Measurements from ENCODE around the gene PPP1R15A.
"Not testable (repeated sequence)": the region's sequence is repeated elsewhere in the genome, so short reads cannot be mapped to it uniquely, and the experiment has no call there.

The PPP1R15A gene

GRCh38 chr19:48859711-48860572 lies 12.3 kb upstream of the PPP1R15A start:
- DNase-seq (ENCODE audit: low read depth) = no peak

- no peak for DNase-seq (ENCODE audit: low read depth)
Measured at GRCh38 chr19:48861313-48861712, 10.9 kb upstream of the PPP1R15A start.

GRCh38 chr19:48862827-48863226 lies 9.4 kb upstream of the PPP1R15A start:
- DNase-seq (ENCODE audit: low read depth) = no peak

- no peak for DNase-seq (ENCODE audit: low read depth)
Measured at GRCh38 chr19:48866692-48867091, 5.5 kb upstream of the PPP1R15A start.

- no peak for DNase-seq (ENCODE audit: low read depth)
Measured at GRCh38 chr19:48867123-48867745, 5.0 kb upstream of the PPP1R15A start.

GRCh38 chr19:48867746-48868113 lies 4.5 kb upstream of the PPP1R15A start:
- no peak for DNase-seq (ENCODE audit: low read depth)

GRCh38 chr19:48868114-48868886 lies 3.9 kb upstream of the PPP1R15A start, which contains the start of gene PLEKHA4:
Gene PLEKHA4, minus strand, starts transcription at chr19:48868617. Its CDS starts 997 bp downstream, at chr19:48867620.
- DNase-seq (ENCODE audit: low read depth) = peak; percentile 49

GRCh38 chr19:48870048-48870447 lies 2.2 kb upstream of the PPP1R15A start:
- DNase-seq (ENCODE audit: low read depth) = no peak

GRCh38 chr19:48871471-48872181 lies 595 bp upstream of the PPP1R15A start:
- DNase-seq (ENCODE audit: low read depth) = not testable (repeated sequence)

GRCh38 chr19:48872884-48873475 lies 759 bp downstream of the PPP1R15A start:
- DNase-seq (ENCODE audit: low read depth) = peak; percentile 94

- DNase-seq (ENCODE audit: low read depth) = no peak
Measured at GRCh38 chr19:48873476-48874302, 1.5 kb downstream of the PPP1R15A start.

- peak; percentile 62 for DNase-seq (ENCODE audit: low read depth)
Measured at GRCh38 chr19:48874303-48875135, 2.3 kb downstream of the PPP1R15A start.

GRCh38 chr19:48876043-48876981 lies 4.1 kb downstream of the PPP1R15A start:
- DNase-seq (ENCODE audit: low read depth) = not testable (repeated sequence)

- no peak for DNase-seq (ENCODE audit: low read depth)
Measured at GRCh38 chr19:48877855-48878195, 5.6 kb downstream of the PPP1R15A start.

- peak; percentile 64 for DNase-seq (ENCODE audit: low read depth)
Measured at GRCh38 chr19:48878196-48879024, 6.2 kb downstream of the PPP1R15A start.

GRCh38 chr19:48879025-48879637 lies 6.9 kb downstream of the PPP1R15A start:
- no peak for DNase-seq (ENCODE audit: low read depth)

- DNase-seq (ENCODE audit: low read depth) = not testable (repeated sequence)
Measured at GRCh38 chr19:48879696-48880095, 7.5 kb downstream of the PPP1R15A start.

All from iris pigment epithelial cell (primary cell).